Measurements from ENCODE around the gene ENTPD3.

ENTPD3 gene, protein sequence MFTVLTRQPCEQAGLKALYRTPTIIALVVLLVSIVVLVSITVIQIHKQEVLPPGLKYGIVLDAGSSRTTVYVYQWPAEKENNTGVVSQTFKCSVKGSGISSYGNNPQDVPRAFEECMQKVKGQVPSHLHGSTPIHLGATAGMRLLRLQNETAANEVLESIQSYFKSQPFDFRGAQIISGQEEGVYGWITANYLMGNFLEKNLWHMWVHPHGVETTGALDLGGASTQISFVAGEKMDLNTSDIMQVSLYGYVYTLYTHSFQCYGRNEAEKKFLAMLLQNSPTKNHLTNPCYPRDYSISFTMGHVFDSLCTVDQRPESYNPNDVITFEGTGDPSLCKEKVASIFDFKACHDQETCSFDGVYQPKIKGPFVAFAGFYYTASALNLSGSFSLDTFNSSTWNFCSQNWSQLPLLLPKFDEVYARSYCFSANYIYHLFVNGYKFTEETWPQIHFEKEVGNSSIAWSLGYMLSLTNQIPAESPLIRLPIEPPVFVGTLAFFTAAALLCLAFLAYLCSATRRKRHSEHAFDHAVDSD

GRCh38 chr3:40387001-40387894, at the start of gene ENTPD3:
TSS of gene ENTPD3 (plus strand) at chr3:40387184. CDS start at chr3:40388058, 874 bp downstream.
- H3K4me3 ChIP-seq (ENCODE audit: insufficient read depth, low read length, poor library complexity, severe bottlenecking) = no peak within 1 kb of the TSS

GRCh38 chr3:40339871-40340270, 47.1 kb upstream of the ENTPD3 start:
- Histone ChIP-seq H3K36me3 (ENCODE audit: low read length) (no peaks in the 10 kb centered on the region), H3F3A (ENCODE audit: insufficient read depth) (no peaks in the 10 kb centered on the region), H3K4me2 (ENCODE audit: low read depth, low read length, poor library complexity, severe bottlenecking) (no peak overlapping the region), H3K27ac (ENCODE audit: low read depth, low read length) (no peak overlapping the region), H3K9me2 (replicated peaks; ENCODE audit: insufficient read depth, low read length) (no peaks in the 10 kb centered on the region), H4K20me1 (ENCODE audit: low read depth, low read length) (no peaks in the 10 kb centered on the region), H3K79me2 (ENCODE audit: insufficient read depth, low read length) (no peaks in the 10 kb centered on the region), H3K9me3 (ENCODE audit: insufficient read depth, low read length) (no peaks in the 10 kb centered on the region), H3K27me3 (ENCODE audit: low read length) (no peaks in the 10 kb centered on the region), H3K9ac (ENCODE audit: low read length) (no peak overlapping the region), H3K4me3 (ENCODE audit: insufficient read depth, low read length, poor library complexity, severe bottlenecking) (no peak overlapping the region), H2AFZ (ENCODE audit: low read depth, low read length, severe bottlenecking) (no peak overlapping the region)
- TF ChIP-seq, protein P1, sequence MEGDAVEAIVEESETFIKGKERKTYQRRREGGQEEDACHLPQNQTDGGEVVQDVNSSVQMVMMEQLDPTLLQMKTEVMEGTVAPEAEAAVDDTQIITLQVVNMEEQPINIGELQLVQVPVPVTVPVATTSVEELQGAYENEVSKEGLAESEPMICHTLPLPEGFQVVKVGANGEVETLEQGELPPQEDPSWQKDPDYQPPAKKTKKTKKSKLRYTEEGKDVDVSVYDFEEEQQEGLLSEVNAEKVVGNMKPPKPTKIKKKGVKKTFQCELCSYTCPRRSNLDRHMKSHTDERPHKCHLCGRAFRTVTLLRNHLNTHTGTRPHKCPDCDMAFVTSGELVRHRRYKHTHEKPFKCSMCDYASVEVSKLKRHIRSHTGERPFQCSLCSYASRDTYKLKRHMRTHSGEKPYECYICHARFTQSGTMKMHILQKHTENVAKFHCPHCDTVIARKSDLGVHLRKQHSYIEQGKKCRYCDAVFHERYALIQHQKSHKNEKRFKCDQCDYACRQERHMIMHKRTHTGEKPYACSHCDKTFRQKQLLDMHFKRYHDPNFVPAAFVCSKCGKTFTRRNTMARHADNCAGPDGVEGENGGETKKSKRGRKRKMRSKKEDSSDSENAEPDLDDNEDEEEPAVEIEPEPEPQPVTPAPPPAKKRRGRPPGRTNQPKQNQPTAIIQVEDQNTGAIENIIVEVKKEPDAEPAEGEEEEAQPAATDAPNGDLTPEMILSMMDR (IDR thresholded peaks at IDR 0.05; ENCODE audit: insufficient read depth, low read length, poor library complexity, severe bottlenecking) = no peak
- no peak for TF ChIP-seq EZH2phosphoT487 (conservative IDR thresholded peaks at IDR 0.05; ENCODE audit: low read length)

More at GRCh38 chr3:40387001-40387894, at the start of gene ENTPD3:
- Histone ChIP-seq H3K36me3 (ENCODE audit: low read length) (no peaks in the 10 kb centered on the region), H3K27me3 (ENCODE audit: low read length) (no peaks in the 10 kb centered on the region), H2AFZ (ENCODE audit: low read depth, low read length, severe bottlenecking) (no peak within 1 kb of the TSS), H3K9me3 (ENCODE audit: insufficient read depth, low read length) (no peaks in the 10 kb centered on the region), H4K20me1 (ENCODE audit: low read depth, low read length) (no peaks in the 10 kb centered on the region), H3K9ac (ENCODE audit: low read length) (no peak within 1 kb of the TSS), H3K4me2 (ENCODE audit: low read depth, low read length, poor library complexity, severe bottlenecking) (no peak within 1 kb of the TSS), H3F3A (ENCODE audit: insufficient read depth) (no peaks in the 10 kb centered on the region), H3K79me2 (ENCODE audit: insufficient read depth, low read length) (no peaks in the 10 kb centered on the region), H3K9me2 (replicated peaks; ENCODE audit: insufficient read depth, low read length) (no peaks in the 10 kb centered on the region), H3K27ac (ENCODE audit: low read depth, low read length) (no peak within 1 kb of the TSS)
- TF ChIP-seq, protein P1 (IDR thresholded peaks at IDR 0.05; ENCODE audit: insufficient read depth, low read length, poor library complexity, severe bottlenecking) = no peak
- no peak for TF ChIP-seq EZH2phosphoT487 (conservative IDR thresholded peaks at IDR 0.05; ENCODE audit: low read length)

DNA sequence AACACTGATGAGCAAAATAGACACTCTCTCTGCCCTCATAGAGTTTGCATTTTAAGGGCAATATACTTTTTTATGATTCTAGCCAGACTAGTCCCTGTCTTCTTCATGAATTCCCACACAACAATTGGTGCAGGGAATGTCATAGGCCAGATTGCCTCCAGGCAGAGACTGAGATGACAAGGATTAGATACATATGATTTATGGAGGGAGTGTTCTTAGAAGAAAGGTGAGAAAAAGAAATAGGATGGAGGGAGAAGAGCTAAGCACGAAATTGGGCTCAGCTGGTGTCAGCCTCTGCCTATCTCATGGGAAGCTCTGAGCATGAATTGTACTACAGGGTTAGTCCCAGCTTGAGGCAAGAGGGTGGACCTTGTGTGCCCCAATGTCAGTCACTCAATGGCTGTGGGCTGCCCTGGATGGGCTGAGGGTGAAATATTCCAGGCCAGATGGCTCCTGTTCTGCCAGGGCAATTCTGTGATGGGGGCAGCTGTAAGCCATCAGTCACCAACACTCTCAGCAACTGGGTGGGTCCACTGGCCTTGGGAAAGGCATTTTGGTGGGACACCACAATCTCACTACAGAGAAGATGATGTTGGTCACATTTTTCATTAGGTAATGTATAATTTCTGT, 46.3 kb upstream of the ENTPD3 start:
- H3F3A ChIP-seq (ENCODE audit: insufficient read depth) = no peaks in the 10 kb centered on the region
- no peaks in the 10 kb centered on the region for H3K9me3 ChIP-seq (ENCODE audit: insufficient read depth, low read length)
- H2AFZ ChIP-seq (ENCODE audit: low read depth, low read length, severe bottlenecking) = no peak overlapping the region
- no peak for TF ChIP-seq EZH2phosphoT487 (conservative IDR thresholded peaks at IDR 0.05; ENCODE audit: low read length)
- TF ChIP-seq, protein P1 (IDR thresholded peaks at IDR 0.05; ENCODE audit: insufficient read depth, low read length, poor library complexity, severe bottlenecking) = no peak
- no peak overlapping the region for H3K9ac ChIP-seq (ENCODE audit: low read length)
- H3K4me3 ChIP-seq (ENCODE audit: insufficient read depth, low read length, poor library complexity, severe bottlenecking) = no peak overlapping the region
- H3K36me3 ChIP-seq (ENCODE audit: low read length) = no peaks in the 10 kb centered on the region
- no peak overlapping the region for H3K27ac ChIP-seq (ENCODE audit: low read depth, low read length)
- no peaks in the 10 kb centered on the region for H4K20me1 ChIP-seq (ENCODE audit: low read depth, low read length)
- no peaks in the 10 kb centered on the region for H3K27me3 ChIP-seq (ENCODE audit: low read length)
- H3K4me2 ChIP-seq (ENCODE audit: low read depth, low read length, poor library complexity, severe bottlenecking) = no peak overlapping the region
- H3K9me2 ChIP-seq (replicated peaks; ENCODE audit: insufficient read depth, low read length) = no peaks in the 10 kb centered on the region
- H3K79me2 ChIP-seq (ENCODE audit: insufficient read depth, low read length) = no peaks in the 10 kb centered on the region
